AG09319 (cell line): Measurements from ENCODE around the gene MYH7B.

Experiments used
- DNase-seq: peaks from one replicate; pipeline ENCODE4 v3.0.0-alpha.2; 2010; ENCODE audit warnings: low read depth; ENCODE audit errors: extremely low read depth
- TF ChIP-seq, protein P1 (sequence below): IDR thresholded peaks from 2 replicates; pipeline ENCODE4 v1.5.1; 2011; ENCODE audit warnings: low read depth, mild to moderate bottlenecking, inconsistent platforms, low read length, moderate library complexity

The MYH7B gene

DNA sequence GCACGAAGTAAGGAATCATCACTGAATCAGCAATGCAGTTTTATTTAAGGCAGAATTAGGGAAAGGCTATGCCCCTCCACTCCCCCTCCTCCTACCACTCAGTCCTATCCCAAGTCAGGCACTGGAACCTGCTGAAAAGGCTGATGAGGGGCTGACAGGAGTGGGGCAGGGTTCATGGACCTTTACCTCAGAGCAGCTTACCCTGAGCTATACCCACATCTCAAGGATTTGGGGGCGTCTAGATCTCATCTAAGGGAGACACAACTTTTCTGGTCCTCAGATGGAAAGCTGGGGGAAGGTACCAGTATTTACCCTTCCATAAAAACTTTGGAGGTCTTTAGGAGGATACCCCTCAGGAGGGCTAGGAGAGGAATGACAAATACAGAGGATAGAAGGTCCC lies 27.3 kb upstream of the MYH7B start:
- no peak for DNase-seq
- TF ChIP-seq, protein P1, sequence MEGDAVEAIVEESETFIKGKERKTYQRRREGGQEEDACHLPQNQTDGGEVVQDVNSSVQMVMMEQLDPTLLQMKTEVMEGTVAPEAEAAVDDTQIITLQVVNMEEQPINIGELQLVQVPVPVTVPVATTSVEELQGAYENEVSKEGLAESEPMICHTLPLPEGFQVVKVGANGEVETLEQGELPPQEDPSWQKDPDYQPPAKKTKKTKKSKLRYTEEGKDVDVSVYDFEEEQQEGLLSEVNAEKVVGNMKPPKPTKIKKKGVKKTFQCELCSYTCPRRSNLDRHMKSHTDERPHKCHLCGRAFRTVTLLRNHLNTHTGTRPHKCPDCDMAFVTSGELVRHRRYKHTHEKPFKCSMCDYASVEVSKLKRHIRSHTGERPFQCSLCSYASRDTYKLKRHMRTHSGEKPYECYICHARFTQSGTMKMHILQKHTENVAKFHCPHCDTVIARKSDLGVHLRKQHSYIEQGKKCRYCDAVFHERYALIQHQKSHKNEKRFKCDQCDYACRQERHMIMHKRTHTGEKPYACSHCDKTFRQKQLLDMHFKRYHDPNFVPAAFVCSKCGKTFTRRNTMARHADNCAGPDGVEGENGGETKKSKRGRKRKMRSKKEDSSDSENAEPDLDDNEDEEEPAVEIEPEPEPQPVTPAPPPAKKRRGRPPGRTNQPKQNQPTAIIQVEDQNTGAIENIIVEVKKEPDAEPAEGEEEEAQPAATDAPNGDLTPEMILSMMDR, result no peak

- no peak for DNase-seq
- TF ChIP-seq, protein P1, result no peak
Measured at GRCh38 chr20:34931771-34932170, 23.9 kb upstream of the MYH7B start.

- DNase-seq, result no peak
Measured at GRCh38 chr20:34938466-34939163, 17.1 kb upstream of the MYH7B start.

DNA sequence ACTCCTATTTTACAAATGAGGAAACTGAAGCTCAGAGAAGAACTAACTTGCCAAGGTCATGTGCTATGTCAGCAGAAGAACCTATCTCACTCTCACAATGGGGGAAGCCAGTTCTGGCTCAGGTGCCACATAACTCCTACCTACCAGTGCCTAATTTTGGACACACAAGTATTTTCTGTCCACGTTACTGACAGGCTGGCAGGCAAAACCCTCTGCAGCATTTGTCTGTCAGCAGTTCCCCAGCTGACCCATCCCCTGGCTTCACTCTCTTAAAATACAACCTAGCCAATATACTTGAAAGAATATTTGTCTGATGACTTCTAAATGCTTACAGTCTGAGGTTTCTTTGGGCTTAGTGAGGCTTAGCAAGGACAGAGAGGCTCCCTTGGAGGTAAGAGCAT lies 15.6 kb upstream of the MYH7B start:
- DNase-seq, result no peak
- TF ChIP-seq, protein P1, result no peak

More at GRCh38 chr20:34938466-34939163, 17.1 kb upstream of the MYH7B start:
- TF ChIP-seq, protein P1, result no peak

- no peak for DNase-seq
- TF ChIP-seq, protein P1, result no peak
Measured at GRCh38 chr20:34941226-34941625, 14.4 kb upstream of the MYH7B start.

- no peak for DNase-seq
Measured at GRCh38 chr20:34942301-34942700, 13.4 kb upstream of the MYH7B start.

More at GRCh38 chr20:34942301-34942700, 13.4 kb upstream of the MYH7B start:
- TF ChIP-seq, protein P1, result no peak
